Stimulated activated CD8-positive, alpha-beta memory T cell treated with anti-CD3 and anti-CD28 coated beads, Interleukin-12 subunit alpha, Interleukin-12 subunit beta, amount 100 ng/mL, for 24 hours (primary cell): Measurements from ENCODE around the gene DGAT2.

Experiments
- DNase-seq: peaks from one replicate; pipeline ENCODE4 v3.0.0-alpha.2; 2020; ENCODE audit errors: extremely low read depth

Gene DGAT2

GRCh38 chr11:75801362-75802020 lies 32.9 kb downstream of the DGAT2 start:
- no peak for DNase-seq

DNA sequence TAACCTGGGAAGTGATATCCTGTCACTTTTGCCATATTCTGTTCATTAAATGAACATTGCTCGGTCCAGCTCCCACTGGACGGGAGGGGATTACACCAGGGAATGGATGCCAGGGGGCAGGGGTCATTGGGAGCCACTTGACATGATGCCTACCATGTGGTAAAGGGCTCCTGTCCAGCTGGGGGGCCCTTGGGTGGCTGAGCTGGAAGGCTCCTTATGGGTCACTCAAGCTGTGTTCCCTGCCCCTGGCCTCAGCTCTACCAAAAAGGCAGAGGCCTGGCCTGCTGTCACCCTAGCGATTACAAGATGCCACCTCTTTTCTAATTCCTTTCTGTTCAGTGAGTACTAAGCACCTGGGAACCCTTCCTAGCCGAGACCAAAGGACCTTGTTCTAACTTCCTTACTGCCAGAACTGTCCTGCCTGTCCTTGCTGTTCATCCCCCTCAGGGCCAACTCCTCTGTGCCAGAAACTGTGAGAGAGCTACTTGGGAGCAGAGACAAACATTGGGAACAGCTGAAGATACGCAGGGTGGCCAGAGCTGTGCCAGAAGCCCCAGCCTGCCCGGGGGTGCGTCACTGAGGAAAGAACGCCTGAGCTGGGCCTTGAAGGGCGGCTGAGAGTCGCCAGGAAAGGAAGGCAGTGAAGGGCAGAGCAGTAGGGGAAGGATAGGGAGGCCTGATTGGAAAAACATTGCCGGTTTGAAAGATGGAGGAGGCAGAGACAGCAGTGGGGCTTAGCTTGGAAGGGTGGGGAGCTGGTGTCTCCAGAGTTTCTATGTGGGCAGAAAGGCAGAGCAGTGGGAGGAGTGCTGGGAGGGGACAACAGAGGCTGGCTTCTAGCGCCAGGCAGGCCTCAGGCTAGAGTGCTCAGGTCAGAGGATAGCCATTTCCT lies 33.7 kb downstream of the DGAT2 start:
- no peak for DNase-seq

DNA sequence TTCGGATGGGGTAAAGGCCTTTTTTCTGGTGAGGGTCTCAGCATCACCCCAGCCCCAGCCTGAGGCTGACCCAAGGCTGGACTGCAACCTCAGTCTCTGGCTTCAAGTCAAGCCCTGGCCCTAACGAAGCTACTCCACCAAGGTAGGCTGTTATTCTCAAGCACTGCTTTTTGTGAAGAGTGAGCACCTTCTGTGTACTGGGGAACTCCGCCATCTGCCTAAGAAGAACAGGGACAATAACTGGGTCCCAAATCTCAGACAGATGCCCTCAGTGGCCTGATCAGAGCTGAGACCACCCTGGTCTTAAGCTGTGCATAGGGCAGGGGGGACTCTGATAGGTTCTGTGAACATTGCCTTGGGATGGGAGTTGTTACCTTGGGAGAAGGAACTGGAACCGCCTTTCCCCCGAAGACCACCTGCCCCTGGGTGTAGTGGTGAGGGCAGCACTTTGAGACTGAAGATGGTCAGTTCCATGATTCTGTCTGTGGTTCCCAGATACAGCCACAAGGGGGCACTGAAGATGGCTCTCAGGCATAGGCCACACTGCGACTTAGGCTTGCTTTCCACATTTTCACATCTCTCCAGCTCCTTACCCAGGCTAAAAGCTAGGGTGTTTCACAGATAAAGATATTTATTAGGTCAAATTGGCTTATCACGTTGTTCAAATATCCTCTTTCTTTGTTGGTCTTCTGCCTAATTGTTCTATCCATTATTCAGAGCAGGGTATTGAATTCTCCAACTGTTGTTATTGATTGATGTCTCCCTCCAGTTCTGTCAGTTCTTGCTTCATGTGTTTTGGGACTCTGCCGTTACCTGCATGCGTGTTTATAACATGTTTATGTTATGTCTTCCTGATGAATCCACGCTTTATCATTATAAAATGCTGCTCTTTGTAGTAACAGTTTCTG lies 34.6 kb downstream of the DGAT2 start:
- DNase-seq, result peak; percentile 39

DNA sequence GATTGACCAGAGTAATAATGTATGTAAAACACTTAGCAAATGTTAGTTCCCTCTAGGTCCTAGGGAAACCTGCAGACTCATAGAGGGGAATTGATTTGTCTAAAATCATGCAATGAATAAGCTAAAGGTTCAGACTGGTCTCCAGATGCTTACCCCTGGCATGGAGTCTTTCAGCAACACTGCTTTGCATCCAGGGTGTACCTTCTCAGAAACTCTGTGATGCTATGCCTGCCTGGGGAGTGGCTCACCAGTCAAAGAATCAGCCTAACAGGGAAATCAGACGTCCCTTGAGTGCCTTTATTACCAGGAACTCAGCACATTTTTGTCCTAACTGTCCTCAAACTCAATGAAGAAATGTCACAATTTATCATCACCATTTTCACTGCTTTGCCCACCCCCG lies 40.5 kb downstream of the DGAT2 start:
- DNase-seq, result no peak

GRCh38 chr11:75809991-75810390 lies 41.4 kb downstream of the DGAT2 start:
- no peak for DNase-seq

DNA sequence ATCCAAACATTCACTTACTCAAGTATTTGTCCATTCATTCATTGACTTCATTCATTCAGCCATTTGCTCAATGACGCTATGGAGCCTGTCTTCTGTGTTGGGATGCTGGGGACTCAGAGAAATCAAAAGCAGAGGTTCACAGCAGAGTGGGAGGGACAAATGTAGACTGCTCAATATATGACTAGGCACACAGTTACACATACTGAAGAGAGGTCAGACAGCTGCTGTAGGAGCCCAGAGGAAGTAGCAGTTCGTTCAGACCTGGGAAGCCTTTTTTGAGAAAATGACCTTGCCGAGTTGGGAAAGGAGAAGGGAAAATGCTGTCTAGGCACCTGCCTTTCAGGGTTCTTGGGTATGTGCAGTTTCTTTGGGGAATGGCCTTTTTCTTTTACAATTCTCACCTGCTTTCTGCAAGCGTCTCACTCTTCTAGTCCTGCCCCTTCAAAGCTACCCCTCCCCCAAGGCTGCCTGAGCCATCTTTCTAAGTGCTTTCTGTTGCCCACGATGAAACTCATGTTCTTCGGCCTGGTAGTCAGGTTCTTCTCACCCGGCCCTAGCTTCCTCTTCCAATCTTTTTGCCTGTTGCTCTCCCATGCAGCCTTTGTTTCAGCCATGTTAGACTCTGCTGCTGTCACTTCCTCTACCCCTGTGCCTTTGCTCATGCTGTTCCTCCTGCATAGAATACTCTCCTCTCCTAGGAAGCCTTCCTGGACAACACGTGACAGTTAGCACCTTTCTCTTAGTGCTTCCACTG lies 42.2 kb downstream of the DGAT2 start:
- DNase-seq, result no peak

- DNase-seq, result no peak
Measured at GRCh38 chr11:75811485-75811884, 42.9 kb downstream of the DGAT2 start.

DNA sequence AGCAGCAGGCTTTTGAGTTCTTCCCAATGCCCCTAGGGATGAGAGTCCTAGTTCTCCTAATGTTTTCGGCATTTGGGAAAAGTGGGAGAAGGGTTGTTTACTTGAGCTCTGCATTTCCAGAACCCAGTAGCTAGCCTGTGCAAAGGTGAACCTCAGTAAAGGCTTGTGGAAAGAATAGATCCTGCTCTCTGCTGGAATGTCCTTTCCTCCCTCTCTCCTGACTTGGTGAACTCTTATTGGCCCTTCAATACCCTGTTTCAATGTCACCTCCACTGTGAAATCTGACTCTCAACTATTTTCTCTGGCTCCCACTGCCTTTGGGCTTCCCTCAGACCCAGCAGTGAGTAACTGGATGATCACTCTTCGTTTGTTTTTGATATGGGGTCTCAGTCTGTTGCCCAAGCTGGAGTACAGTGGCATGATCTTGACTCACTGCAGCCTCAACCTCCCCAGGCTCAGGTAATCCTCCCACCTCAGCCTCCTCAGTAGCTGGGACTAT lies 44.0 kb downstream of the DGAT2 start:
- no peak for DNase-seq

- no peak for DNase-seq
Measured at GRCh38 chr11:75813124-75813523, 44.5 kb downstream of the DGAT2 start.

DNA sequence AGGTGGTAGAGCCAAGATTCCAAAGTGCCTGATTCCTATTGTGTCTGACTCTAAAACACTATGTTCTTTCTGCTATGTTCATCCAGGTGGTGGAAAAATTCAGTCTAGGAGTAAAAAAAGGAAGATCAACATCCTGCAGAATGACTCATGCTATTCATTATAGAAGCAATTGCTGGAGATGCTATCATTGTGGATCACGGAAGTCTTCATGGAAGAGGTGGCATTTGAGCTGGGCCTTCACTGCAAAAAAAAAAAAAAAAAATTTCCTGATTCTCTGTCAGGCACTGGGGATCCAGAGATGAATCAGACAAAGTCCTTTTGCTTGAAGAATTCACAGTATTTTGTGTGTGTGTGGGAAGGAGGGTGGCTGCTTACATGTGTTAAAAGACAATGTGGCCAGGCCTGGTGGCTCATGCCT lies 45.1 kb downstream of the DGAT2 start:
- no peak for DNase-seq

DNA sequence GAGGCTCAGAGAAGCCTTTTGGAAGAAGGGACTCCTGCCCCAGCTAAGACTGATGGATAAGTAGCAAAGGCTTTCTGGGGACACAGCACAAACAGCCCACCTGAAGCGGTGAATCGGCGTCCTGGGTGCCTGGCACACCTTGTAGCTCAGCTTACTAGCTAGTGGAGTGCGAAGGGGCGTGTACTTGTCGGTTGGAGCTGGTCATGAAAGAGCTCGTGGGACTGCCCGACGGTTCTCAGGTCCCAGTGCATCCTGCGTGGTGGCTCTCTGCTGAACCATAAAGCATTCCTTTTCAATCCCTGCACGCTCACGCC lies 45.7 kb downstream of the DGAT2 start:
- DNase-seq, result no peak

DNA sequence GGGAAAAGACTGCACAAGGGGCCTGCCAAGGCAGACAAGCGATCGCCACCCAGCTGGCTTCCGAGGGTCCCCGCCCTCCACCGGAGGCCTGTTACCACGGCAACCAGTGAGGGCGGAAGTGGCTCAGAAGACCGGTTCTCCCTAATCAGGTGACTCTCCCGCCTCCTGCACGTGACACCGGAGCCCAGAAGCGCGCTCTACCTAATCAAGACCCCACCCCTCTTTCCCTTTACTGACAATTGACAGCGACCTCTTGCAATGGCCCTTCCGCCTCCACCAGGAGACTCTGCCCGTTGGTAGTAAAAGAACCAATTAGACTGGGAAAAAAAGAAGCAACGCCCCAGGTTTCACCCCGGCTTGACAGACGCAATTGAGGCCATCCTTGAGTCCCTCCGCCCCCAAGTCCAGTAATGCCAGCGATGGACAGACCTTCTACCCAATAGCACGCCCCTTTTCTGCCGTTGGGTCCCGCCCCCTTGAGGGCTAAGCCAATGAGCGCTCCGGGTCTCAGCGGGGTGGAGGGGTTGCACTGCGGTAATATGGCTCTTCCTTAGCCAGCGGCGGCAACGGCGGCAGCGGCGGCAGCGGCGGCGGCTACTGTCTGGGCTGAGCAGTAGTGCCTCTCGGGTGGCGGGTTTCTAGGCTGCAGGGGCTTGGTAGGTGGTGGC lies 46.2 kb downstream of the DGAT2 start, which contains the start of gene UVRAG:
Gene UVRAG, plus strand, starts transcription at position 534 of the 668 bp plus-strand sequence. CDS start 198 bp downstream, outside the sequence.
- peak; percentile 94 for DNase-seq

GRCh38 chr11:75815345-75816168 lies 47.0 kb downstream of the DGAT2 start:
- DNase-seq, result no peak

DNA sequence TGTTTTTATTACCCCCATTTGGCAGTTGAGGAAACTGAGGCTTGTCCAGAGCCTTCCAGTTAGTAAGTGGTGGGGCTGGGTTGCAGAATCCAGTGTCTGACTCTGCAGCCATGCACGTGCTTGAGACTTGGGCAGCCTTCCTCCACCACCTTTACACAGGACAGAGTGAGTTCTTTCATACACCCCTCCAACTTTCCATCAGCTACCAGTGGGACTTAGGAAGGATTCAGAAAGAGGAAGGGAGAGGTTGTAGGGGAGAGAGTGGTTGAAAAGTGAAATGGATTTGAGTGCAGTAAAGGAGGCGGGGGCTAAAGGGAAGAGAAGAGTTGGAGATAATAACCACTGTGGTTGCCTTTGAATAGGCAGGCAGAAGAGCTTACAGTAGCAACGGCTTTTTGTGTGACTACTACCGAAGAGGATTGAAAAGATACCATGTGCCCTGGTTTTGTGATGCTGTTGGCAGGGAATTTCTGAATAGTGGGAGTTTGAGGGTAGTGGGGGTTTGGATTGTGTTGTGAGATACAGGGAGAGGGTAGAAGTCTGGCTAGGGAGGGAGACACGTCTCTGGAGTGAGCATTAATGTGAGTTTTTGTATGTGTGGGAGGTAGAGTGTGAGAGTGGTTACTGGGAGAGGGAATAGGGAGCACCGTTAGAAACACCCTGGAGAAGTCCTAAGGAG lies 48.1 kb downstream of the DGAT2 start:
- DNase-seq, result no peak

DNA sequence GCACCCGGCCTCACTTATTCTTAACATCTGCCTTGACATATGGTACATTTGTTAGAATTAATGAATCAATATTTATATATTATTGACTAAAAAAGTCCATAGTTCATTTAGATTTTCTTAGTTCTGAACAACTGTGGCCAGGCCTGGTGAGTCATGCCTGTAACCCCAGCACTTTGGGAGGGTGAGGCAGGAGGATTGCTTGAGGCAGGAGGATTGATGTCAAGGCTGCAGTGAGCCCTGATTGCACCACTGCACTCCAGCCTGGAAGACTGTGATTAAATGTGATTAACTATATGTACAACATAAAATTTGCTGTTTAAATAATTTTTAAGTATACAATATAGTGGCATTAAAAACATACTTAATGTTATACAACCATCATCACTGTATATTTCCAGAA lies 52.1 kb downstream of the DGAT2 start:
- no peak for DNase-seq

DNA sequence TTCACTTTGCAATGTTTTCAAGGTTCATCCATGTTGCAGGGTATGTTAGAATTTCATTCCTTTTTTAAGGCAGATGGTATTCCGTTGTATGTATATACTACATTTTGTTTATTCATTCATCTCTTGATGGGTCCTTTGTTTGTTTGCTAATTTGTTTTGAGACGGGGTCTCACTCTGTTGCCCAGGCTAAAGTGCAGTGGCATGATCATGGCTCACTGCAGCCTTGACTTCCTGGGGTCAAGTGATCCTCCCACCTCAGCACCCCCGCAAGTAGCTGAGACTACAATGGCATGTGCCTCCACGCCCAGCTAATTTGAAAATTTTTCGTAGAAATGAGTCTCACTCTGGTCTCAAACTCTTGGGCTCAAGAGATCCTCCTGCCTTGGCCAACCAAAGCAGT lies 52.6 kb downstream of the DGAT2 start:
- DNase-seq, result no peak

- no peak for DNase-seq
Measured at GRCh38 chr11:75822541-75822940, 54.0 kb downstream of the DGAT2 start.

- DNase-seq, result no peak
Measured at GRCh38 chr11:75823415-75823814, 54.8 kb downstream of the DGAT2 start.

- no peak for DNase-seq
Measured at GRCh38 chr11:75823946-75824345, 55.4 kb downstream of the DGAT2 start.
